ENCODE data around the gene PLAU.
"Not testable (repeated sequence)": the region's sequence is repeated elsewhere in the genome, so short reads cannot be mapped to it uniquely, and the experiment has no call there.

GRCh38 chr10:73895381-73895780 is 15.6 kb upstream of the PLAU start:
- TF ChIP-seq, protein P1, sequence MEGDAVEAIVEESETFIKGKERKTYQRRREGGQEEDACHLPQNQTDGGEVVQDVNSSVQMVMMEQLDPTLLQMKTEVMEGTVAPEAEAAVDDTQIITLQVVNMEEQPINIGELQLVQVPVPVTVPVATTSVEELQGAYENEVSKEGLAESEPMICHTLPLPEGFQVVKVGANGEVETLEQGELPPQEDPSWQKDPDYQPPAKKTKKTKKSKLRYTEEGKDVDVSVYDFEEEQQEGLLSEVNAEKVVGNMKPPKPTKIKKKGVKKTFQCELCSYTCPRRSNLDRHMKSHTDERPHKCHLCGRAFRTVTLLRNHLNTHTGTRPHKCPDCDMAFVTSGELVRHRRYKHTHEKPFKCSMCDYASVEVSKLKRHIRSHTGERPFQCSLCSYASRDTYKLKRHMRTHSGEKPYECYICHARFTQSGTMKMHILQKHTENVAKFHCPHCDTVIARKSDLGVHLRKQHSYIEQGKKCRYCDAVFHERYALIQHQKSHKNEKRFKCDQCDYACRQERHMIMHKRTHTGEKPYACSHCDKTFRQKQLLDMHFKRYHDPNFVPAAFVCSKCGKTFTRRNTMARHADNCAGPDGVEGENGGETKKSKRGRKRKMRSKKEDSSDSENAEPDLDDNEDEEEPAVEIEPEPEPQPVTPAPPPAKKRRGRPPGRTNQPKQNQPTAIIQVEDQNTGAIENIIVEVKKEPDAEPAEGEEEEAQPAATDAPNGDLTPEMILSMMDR (conservative IDR thresholded peaks at IDR 0.05; ENCODE audit: low read depth in 2 of 2), result not testable (repeated sequence)
- TF ChIP-seq POLR2AphosphoS5 (IDR thresholded peaks at IDR 0.05; ENCODE audit: low read depth); EZH2 (IDR thresholded peaks at IDR 0.05; ENCODE audit: low read depth, unreplicated experiment); JUNB (IDR thresholded peaks at IDR 0.05; ENCODE audit: unreplicated experiment); CREB1 (CRISPR knock-in tag; IDR thresholded peaks at IDR 0.05; ENCODE audit: low read depth); EZH2phosphoT487 (IDR thresholded peaks at IDR 0.05; ENCODE audit: unreplicated experiment); ETS1 (IDR thresholded peaks at IDR 0.05); ZNF331 (CRISPR knock-in tag; IDR thresholded peaks at IDR 0.05; ENCODE audit: low read depth); ZNF114 (CRISPR knock-in tag; IDR thresholded peaks at IDR 0.05): not testable (repeated sequence)
- TF ChIP-seq, protein P2, sequence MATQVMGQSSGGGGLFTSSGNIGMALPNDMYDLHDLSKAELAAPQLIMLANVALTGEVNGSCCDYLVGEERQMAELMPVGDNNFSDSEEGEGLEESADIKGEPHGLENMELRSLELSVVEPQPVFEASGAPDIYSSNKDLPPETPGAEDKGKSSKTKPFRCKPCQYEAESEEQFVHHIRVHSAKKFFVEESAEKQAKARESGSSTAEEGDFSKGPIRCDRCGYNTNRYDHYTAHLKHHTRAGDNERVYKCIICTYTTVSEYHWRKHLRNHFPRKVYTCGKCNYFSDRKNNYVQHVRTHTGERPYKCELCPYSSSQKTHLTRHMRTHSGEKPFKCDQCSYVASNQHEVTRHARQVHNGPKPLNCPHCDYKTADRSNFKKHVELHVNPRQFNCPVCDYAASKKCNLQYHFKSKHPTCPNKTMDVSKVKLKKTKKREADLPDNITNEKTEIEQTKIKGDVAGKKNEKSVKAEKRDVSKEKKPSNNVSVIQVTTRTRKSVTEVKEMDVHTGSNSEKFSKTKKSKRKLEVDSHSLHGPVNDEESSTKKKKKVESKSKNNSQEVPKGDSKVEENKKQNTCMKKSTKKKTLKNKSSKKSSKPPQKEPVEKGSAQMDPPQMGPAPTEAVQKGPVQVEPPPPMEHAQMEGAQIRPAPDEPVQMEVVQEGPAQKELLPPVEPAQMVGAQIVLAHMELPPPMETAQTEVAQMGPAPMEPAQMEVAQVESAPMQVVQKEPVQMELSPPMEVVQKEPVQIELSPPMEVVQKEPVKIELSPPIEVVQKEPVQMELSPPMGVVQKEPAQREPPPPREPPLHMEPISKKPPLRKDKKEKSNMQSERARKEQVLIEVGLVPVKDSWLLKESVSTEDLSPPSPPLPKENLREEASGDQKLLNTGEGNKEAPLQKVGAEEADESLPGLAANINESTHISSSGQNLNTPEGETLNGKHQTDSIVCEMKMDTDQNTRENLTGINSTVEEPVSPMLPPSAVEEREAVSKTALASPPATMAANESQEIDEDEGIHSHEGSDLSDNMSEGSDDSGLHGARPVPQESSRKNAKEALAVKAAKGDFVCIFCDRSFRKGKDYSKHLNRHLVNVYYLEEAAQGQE (IDR thresholded peaks at IDR 0.05; ENCODE audit: unreplicated experiment), result not testable (repeated sequence)
